GM18907 (cell line): ENCODE results near the gene LEKR1.
A peak's percentile ranks its signal among the peaks of the same experiment; 100 is the strongest.
"Not testable (repeated sequence)": the region's sequence is repeated elsewhere in the genome, so short reads cannot be mapped to it uniquely, and the experiment has no call there.

Experiments used
- ATAC-seq: cut with Tn5 transposase; IDR thresholded peaks from one replicate; pipeline ENCODE4 v1.9.1; 2021; ENCODE audit warnings: mild to moderate bottlenecking, moderate library complexity; ENCODE audit not compliant: unreplicated experiment

Gene LEKR1

DNA sequence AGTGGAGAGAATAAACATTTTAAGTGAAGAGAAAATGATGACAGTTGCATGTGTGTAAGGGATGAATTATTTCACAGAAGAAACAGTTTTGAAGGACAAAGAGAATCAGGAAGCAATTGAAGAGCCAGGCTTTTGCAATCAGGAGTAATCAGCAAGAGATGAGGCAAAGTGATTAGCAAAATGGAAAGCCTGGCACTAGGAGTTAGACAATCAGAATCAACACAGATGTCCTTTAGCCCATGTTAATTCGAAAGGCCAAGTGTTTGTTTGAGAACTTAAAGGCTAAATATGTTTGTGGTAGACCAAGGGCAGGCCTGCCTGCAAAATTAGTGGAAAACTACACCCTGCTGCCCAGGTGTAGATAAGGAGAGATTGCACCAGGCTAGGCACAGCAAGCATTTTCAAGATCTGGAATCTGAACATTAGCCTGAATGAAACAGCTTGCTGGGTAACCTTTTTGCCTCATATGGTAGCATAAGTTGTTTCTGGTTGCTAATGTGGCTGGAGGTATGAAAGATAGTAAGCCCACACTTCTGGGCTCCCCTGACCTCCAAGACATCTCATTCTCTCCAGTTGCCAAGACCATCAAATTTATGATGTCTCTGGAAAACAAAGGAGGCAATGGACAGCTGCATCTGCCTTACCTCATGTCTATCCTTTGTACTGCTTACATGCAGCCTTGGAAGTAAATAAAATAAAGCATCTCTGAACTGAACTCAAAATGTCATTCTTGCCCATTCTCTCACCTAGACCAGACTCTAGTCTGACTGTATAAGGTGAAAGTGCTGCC is 22.0 kb upstream of the LEKR1 start:
- ATAC-seq: no peak

DNA sequence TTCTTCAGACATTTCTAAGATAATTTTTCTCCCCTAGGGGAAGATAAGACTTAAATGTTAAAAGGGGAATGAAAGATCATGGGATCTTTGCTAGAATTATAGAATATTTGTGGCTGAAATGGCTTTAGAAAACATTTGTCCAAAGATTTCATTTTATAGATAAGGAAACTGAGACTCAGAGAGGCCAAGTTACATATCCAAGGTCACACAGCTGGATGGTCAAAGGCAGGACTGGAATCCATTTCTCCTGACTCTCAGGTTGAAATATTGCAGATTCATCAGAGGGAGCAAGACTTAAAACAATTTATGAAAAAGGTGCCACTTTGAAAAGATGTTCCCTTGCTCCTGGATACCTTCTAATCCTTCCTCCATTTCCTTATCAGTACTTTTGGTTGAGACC is 19.5 kb upstream of the LEKR1 start:
- no peak for ATAC-seq

DNA sequence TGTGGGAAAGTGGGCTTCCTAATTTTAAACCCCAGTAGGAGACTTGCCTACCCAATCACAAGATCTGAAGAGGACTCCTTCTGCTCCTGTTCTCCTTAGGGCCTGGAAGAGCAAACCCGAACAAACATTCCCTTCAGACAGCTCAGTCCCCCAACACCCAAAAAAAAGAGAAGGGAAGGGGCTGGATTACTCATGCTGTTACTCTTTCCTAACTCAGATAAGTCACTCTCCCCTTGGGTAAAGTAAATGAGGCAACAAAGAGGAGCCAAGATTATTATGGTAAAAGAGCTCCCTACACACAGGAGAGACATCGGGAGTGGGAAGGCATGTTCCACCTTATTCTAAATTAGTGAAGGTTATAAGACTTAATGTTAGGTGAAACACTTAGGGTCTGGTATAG is 18.1 kb upstream of the LEKR1 start:
- ATAC-seq: no peak

- ATAC-seq: no peak
These were observed 14.9 kb upstream of the LEKR1 start for GRCh38 chr3:156811089-156811862.

DNA sequence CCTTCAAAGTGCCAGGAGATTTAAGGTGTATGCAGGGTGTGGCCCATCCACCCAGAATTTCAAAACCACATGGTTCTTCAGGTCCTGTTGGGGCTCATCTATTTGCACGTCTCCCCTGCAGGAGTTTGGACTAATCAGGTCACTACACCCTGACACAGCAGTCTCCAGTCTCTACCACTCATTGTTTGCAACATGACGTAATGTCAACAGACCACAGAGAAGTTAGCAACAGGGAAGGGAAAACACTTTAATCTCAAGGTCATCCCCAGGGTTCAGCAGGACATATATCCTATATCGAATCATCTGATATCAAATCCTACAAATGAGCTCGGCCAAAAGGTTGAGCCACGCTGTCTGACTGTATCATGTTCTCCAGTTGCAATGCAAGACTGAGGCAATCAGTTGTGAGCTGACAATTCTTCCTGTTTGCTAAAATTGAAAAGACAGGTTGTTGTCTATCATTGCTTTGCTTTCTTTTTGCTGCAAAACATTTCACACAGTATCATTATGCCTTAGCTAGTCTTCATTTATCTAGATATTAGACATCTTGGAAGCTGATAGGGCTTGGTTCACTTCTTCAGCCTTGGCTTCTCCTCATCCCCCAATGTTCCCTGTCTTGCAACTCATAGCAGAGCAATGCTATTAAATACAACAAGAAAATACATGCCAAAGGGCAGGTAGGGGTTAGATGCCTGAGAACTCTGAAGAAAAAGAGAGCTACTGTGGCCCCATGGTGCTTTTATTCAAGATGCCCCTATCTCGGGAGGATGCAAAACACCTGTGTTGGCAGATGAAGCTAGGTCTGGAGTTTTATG is 13.4 kb upstream of the LEKR1 start:
- ATAC-seq: no peak

DNA sequence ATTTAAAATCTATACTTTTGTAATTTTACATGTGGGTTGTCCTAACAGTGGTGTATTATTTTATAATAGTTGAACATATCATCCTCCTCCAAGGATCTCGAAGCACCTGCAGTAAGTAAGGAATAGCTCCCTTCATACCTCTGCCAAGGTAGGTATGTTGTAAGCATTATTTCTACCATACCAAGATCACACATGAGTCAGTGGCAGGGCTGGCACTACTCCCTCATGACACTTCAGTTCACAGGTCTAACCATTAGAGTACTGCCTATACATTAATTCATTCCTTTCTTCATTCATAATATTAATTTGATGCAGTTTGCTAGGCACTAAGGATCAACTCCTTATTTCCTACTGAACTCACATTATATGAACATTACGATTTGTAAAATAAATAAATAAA is 11.9 kb upstream of the LEKR1 start:
- ATAC-seq: no peak

GRCh38 chr3:156816091-156816793 is 9.9 kb upstream of the LEKR1 start:
- ATAC-seq: peak; percentile 34

DNA sequence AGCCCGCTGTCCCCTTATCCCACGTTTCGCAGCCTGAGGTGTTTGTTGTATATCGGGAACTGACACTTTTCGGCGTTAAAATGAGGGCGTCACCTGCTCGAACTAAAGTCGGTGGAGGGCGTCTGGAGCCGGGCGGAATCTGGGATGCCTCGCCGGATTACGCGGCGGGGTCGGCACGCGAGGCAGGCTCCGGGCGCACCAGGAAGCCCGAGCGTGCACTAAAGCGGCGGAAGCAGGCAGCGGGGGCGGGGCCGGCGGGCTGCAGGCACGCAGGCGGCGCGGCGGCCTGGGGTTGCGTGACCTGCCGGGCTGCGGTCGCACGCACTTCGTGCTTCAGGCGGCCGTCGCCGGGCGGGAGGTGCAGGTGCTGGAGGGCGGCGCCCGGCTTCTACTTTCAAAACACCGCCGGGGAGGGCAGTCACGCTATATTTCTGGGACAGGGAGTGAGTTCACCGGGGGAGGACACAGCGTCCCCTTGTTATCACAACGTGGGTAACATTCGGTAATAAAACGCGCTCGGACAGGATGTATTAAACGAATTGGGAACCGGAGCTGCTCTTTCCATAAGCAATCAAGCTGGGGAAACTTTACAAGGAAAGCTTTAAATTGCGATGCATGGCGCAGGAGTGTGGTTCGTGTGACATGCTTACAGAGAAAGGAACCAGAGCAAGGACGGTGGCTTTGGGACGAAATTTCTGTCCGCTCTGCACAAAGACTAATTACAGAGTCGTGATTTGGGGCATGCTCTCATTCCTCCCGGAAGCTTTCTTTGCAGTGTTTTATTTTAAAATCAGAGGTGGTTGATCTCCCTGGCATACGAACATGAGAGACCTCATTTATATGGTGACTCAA is 9.1 kb upstream of the LEKR1 start:
- peak; percentile 72 for ATAC-seq

GRCh38 chr3:156817646-156818272 is 8.4 kb upstream of the LEKR1 start:
- ATAC-seq: no peak

DNA sequence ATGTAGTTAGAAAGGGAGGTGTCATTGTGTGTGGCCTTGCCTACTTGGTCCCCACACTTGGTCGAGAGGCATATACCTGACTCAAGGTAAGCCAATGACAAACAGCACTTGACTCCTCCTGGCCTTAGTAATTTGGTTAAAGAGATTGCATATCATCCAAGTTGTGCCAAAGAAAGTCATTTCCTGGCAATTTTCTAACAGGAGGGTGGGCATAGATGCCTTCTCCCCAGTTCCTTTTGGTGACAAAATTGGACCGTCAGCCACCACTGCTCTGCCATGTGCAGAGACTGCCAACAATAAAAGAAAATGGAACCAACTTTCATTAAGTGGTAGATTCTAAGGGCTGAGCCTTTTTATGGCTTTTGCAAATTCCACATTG is 7.9 kb upstream of the LEKR1 start:
- ATAC-seq: no peak

GRCh38 chr3:156818890-156819289 is 7.3 kb upstream of the LEKR1 start:
- no peak for ATAC-seq

- ATAC-seq: no peak
These were observed 6.1 kb upstream of the LEKR1 start for GRCh38 chr3:156819842-156820691.

DNA sequence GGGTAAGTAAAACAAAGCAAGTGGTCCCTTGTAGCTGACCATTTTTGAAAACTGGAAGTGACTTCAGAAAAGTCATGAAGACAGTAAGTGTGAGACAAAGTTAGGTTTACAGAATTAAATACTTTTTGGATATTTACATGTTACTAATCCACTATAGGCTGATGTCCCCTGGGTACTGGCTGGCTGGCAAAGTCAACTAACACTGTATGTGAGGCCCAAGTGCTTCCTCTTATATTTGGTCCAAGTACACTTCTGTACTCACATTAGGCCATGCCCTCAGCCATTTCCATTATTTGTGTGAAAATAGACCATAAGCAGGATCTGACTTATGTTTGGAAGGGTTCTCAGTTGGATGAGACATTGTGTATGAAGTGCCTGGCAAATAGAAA is 5.5 kb upstream of the LEKR1 start:
- ATAC-seq: no peak

GRCh38 chr3:156822626-156823260 is 3.4 kb upstream of the LEKR1 start:
- ATAC-seq: not testable (repeated sequence)

- ATAC-seq: peak; percentile 71
These were observed 384 bp upstream of the LEKR1 start for GRCh38 chr3:156825795-156826143.

GRCh38 chr3:156826896-156827882 is 1.0 kb downstream of the LEKR1 start:
- ATAC-seq: no peak

- ATAC-seq: no peak
These were observed 4.9 kb downstream of the LEKR1 start for GRCh38 chr3:156831006-156831405.
